ENCODE measurements around the gene RETREG1.
"Not testable (repeated sequence)": the region's sequence is repeated elsewhere in the genome, so short reads cannot be mapped to it uniquely, and the experiment has no call there.

RETREG1 gene

DNA sequence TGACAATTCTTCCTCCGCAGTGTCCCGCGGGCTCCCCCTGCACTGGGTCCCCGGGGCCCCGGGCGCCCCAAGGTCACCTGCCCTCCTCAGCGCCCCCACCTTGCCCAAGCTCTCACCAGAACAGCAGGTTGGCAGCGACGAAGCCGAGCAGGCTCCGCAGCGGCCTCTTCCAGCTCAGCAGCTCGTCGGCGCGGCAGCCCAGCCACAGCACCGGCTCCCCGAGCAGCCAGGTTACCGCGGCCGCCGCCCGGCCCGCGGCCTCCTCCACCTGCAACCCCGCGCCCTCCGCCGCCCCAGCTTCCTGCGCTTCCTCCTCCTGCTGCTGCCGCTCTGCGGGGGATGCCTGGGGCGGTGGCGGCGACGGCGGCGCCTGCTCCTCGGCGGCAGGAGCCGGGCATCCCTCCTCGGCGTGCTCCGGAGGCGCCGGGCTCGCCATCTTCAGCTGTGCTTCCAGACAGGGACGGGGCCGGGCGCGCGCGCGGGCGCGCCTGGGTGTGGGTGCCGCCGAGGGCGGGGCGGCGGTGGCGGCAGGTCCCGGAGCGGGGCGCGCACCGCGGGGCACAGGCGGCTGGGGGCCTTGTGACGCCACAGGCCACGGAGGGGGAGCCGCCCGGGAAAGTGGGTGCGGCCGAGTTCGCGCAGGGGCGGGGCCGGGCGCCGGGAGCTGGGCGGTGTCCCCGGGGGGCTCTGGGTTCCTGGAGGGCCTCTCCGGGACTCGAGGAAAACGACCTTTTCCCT, at the start of gene RETREG1:
TSS of gene RETREG1 (minus strand) at position 462 of the 738 bp plus-strand sequence. CDS start at position 436, 26 bp downstream.
- no peak for DNase-seq (ENCODE audit: low read depth, low spot score)

GRCh38 chr5:16666130-16666882, 49.5 kb upstream of the RETREG1 start:
- DNase-seq (ENCODE audit: low read depth, low spot score): no peak

GRCh38 chr5:16665601-16666000, 48.8 kb upstream of the RETREG1 start:
- DNase-seq (ENCODE audit: low read depth, low spot score): no peak

DNA sequence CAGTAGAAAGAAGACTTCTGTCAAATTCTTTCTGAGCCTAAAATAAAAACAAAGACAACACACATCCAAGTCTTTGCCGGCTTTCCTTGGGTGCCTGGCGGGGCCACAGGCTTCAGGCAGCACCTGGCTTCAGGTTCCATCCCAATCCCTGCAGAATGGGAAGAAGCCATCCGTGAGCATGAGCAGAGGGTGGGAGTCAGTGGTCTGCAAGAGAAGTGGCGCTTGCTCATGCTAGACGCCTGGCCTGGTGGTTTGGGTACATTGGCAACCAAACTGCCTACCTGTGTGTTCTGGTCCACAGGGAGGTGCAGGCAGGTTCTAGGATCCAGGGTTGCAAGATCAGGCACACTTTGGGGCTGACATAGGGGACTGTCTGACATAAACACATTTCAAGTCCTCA, 47.6 kb upstream of the RETREG1 start:
- DNase-seq (ENCODE audit: low read depth, low spot score): no peak

DNA sequence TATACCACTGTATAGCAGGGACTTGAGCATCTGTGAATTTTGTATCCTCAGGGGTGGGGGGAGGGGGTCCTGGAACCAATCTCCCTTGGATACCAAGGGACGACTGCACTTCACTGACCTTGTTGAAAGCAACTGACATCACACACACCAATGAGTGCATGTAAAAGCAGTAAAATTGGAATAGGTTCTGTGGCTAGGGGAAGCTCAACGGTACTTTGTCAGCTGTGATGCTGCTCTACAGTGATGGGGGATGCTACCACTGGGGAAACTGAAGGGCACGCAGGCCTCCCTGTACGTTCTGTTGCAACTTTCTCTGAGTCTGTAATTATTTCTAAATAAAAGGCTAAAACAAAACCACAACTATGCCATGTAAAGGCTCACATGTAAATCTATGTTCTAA, 47.0 kb upstream of the RETREG1 start:
- DNase-seq (ENCODE audit: low read depth, low spot score): no peak

- no peak for DNase-seq (ENCODE audit: low read depth, low spot score)
Observed at GRCh38 chr5:16661713-16662112, 44.9 kb upstream of the RETREG1 start.

- no peak for DNase-seq (ENCODE audit: low read depth, low spot score)
Observed at GRCh38 chr5:16660982-16661381, 44.2 kb upstream of the RETREG1 start.

DNA sequence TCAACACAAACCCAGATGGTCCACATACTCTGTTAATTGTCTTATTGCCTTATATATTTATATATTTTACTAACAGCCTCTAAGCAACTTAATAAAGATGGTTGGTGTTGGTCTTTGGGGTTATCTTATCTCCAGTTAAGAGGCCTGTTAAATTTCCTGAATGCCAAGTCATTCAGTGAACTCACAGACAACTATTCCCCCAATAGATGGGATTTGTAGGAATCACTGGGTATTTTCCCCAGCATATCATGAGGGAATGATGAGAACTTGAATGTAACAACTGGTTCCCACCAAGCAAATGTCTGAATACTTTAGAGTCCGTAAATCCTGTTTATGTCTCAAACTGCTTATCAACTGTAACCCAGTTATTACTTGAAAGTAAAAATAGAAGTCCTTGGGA, 42.7 kb upstream of the RETREG1 start:
- no peak for DNase-seq (ENCODE audit: low read depth, low spot score)

DNA sequence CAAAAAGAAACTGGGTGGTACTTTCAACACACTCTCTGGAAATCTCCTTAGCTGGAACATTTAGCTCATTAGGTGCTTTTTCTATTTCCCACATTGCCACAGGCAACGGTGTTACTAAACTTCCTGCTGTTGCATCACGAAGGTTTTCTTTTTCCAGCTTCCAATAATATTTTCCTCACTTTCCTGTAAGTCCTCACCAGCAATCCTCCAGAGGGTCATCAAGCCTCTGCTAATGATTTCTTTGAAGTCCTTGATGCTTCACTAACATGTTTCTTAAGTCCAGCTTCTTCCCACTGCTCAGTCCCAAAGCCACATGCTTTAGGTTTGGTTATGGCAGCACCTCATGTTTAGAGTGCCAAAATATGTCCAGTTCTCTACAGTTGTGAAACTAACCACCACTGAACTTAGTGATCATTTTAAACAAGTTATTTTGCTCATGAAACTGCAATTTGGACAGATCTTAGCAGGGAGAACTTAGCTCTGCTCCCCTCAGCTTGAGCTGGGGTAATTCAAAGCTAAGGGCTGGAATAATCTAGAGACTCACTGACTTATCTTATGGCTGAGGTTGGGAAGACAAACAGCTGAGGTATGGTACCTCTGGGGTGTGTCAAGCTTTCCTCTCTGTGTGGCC, 39.9 kb upstream of the RETREG1 start:
- no peak for DNase-seq (ENCODE audit: low read depth, low spot score)

GRCh38 chr5:16654647-16655334, 38.0 kb upstream of the RETREG1 start:
- DNase-seq (ENCODE audit: low read depth, low spot score): no peak

- not testable (repeated sequence) for DNase-seq (ENCODE audit: low read depth, low spot score)
Observed at GRCh38 chr5:16648739-16649138, 31.9 kb upstream of the RETREG1 start.

DNA sequence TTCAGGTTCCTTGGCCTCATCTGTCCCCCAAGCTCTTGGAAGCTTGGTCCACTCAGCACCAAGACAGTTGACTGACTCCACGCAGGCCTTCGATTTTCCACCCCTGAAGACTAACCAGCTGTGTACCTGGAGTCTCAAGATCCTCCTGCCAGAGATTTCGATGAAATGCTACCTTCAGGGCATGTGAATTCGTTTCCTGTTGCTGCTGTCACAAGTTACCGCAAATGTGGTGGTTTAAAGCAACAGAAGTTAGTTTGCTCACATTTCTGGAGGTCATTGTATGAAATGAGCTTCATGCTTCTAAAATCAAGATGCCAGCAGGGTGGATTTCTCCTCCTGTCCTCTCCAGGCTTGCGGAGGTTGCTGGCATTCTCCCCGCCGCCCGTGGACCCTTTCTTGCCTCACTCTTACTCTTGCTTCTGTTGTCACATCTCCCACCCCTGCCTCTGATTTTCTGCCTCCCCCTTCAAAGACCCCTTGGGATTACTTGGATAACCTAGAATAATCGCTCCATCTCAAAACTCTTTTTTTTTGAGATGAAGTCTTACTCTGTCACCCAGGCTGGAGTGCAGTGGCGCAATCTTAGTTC, 27.6 kb upstream of the RETREG1 start:
- no peak for DNase-seq (ENCODE audit: low read depth, low spot score)

GRCh38 chr5:16642867-16643266, 26.1 kb upstream of the RETREG1 start:
- DNase-seq (ENCODE audit: low read depth, low spot score): no peak

- DNase-seq (ENCODE audit: low read depth, low spot score): no peak
Observed at GRCh38 chr5:16639206-16639605, 22.4 kb upstream of the RETREG1 start.

DNA sequence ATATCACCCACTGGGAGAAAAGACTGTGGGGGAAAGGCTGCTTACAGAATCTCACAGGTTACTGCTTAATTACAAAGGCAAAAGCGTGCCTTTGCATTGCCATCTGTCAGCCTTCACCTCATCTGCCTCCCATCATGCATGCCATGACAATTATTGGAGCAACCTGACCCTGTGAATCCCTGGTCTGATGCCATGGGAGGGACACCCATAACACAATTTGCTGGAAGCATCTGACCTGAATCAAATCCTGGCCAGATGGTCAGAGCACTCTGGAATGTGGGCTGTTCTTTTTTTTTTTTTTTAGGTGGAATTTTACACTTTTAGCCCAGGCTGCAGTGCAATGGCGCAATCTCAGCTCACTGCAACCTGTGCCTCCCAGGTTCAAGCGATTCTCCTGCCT, 11.6 kb upstream of the RETREG1 start:
- DNase-seq (ENCODE audit: low read depth, low spot score): no peak

- no peak for DNase-seq (ENCODE audit: low read depth, low spot score)
Observed at GRCh38 chr5:16626696-16627264, 10.0 kb upstream of the RETREG1 start.

GRCh38 chr5:16625096-16625495, 8.3 kb upstream of the RETREG1 start:
- no peak for DNase-seq (ENCODE audit: low read depth, low spot score)

DNA sequence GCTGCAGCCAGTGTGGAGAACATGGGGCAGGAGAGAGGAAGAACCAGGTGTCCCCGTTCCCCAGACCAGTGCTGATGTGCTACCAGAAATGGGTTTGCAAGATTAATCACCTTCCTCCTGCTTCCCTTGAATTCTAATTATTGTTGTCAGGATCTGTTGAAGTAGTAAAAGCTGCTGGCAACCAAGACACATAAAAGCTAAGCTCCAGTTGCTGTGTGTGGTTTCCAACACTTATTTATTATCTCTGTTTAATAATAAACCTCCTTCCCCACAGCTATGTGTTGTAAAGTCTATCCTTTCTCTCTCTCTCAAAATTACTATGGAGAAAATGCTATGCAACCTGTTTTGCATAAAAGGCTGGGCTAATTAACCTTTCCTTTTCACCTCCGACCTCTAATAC, 2.3 kb upstream of the RETREG1 start:
- no peak for DNase-seq (ENCODE audit: low read depth, low spot score)

GRCh38 chr5:16618138-16618897, 1.5 kb upstream of the RETREG1 start:
- no peak for DNase-seq (ENCODE audit: low read depth, low spot score)

- DNase-seq (ENCODE audit: low read depth, low spot score): no peak
Observed at GRCh38 chr5:16617274-16617968, 624 bp upstream of the RETREG1 start.
